Inflammatory macrophage (primary cell): ENCODE data around the gene FES.
"Not testable (repeated sequence)": the region's sequence is repeated elsewhere in the genome, so short reads cannot be mapped to it uniquely, and the experiment has no call there.

Source experiments
- DNase-seq, 2 donors: peaks; one replicate each; pipeline ENCODE4 v3.0.0-alpha.2; 2020 to 2022
- total RNA-seq, 18 experiments: gene quantifications; one replicate each; lab custom pipeline; 2026; ENCODE audit warnings: mixed read lengths in 6 of 18, inconsistent platforms in 2 of 18; lab: John Stamatoyannopoulos, UW

The FES gene
- 6.1 to 132 (median 43.0) reads per million in 18 experiments for total RNA-seq

GRCh38 chr15:90883976-90884718 is at the start of gene FES:
FES (plus strand) TSS chr15:90884504; CDS start chr15:90885046, 542 bp downstream.
- peak; percentile 82 to 84 for DNase-seq

- DNase-seq: no peak
Observed at GRCh38 chr15:90834626-90835025, 49.7 kb upstream of the FES start.

GRCh38 chr15:90836296-90836871 is 47.9 kb upstream of the FES start:
- peak; percentile 66 to 73 for DNase-seq

- no peak for DNase-seq
Observed at GRCh38 chr15:90837094-90837493, 47.2 kb upstream of the FES start.

GRCh38 chr15:90838139-90838538 is 46.2 kb upstream of the FES start:
- peak; percentile 46 to 81 for DNase-seq

GRCh38 chr15:90838544-90838943 is 45.8 kb upstream of the FES start:
- DNase-seq: no peak

- DNase-seq: peak; percentile 82 to 85
Observed at GRCh38 chr15:90839187-90840071, 44.9 kb upstream of the FES start.

- peak in 1 of 2 donors; percentile 9 for DNase-seq
Observed at GRCh38 chr15:90840157-90840855, 44.0 kb upstream of the FES start.

GRCh38 chr15:90840954-90841353 is 43.4 kb upstream of the FES start:
- no peak for DNase-seq

GRCh38 chr15:90844696-90845095 is 39.6 kb upstream of the FES start:
- DNase-seq: peak; percentile 49 to 58

GRCh38 chr15:90845201-90845949 is 38.9 kb upstream of the FES start:
- DNase-seq: peak; percentile 92 to 97

GRCh38 chr15:90849424-90849823 is 34.9 kb upstream of the FES start:
- DNase-seq: not testable (repeated sequence)

GRCh38 chr15:90851114-90851513 is 33.2 kb upstream of the FES start:
- no peak for DNase-seq

- DNase-seq: no peak
Observed at GRCh38 chr15:90851940-90852339, 32.4 kb upstream of the FES start.

- peak in 1 of 2 donors; percentile 36 for DNase-seq
Observed at GRCh38 chr15:90855139-90855538, 29.2 kb upstream of the FES start.

- DNase-seq: no peak
Observed at GRCh38 chr15:90857337-90857736, 27.0 kb upstream of the FES start.

GRCh38 chr15:90857883-90858443 is 26.3 kb upstream of the FES start:
- DNase-seq: no peak

GRCh38 chr15:90859234-90860131 is 24.8 kb upstream of the FES start:
- DNase-seq: peak in 1 of 2 donors; percentile 17

- no peak for DNase-seq
Observed at GRCh38 chr15:90860450-90860849, 23.9 kb upstream of the FES start.

GRCh38 chr15:90860942-90861675 is 23.2 kb upstream of the FES start:
- peak in 1 of 2 donors; percentile 34 for DNase-seq
